HK-2 (cell line): Measurements from ENCODE around the gene PRKN.
A peak's percentile ranks its signal among the peaks of the same experiment; 100 is the strongest.

Experiments used
- DNase-seq: peaks from one replicate; pipeline ENCODE4 v3.0.0-alpha.2; 2018; ENCODE audit not compliant: unreplicated experiment

The PRKN gene

DNA sequence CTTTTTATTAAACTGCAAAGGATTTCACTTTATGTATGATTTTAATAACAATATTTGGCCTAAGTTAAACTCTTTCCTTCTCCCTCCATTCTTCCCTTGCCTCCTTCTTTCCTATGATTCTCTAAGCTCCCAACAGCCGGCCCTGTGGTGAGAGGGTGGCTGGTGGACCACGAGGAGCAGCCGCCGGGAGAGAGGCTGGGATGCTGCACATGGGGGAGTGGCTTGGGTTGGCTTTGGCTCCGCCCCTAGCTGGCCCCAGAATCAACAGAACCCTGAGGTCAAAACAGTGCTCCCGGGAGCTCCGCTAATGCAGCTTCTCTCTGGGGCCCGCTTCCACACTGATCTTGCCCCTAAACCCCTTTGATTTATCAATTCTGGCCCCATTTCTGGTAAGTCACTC, 1063.9 kb downstream of the PRKN start:
- DNase-seq, result no peak

DNA sequence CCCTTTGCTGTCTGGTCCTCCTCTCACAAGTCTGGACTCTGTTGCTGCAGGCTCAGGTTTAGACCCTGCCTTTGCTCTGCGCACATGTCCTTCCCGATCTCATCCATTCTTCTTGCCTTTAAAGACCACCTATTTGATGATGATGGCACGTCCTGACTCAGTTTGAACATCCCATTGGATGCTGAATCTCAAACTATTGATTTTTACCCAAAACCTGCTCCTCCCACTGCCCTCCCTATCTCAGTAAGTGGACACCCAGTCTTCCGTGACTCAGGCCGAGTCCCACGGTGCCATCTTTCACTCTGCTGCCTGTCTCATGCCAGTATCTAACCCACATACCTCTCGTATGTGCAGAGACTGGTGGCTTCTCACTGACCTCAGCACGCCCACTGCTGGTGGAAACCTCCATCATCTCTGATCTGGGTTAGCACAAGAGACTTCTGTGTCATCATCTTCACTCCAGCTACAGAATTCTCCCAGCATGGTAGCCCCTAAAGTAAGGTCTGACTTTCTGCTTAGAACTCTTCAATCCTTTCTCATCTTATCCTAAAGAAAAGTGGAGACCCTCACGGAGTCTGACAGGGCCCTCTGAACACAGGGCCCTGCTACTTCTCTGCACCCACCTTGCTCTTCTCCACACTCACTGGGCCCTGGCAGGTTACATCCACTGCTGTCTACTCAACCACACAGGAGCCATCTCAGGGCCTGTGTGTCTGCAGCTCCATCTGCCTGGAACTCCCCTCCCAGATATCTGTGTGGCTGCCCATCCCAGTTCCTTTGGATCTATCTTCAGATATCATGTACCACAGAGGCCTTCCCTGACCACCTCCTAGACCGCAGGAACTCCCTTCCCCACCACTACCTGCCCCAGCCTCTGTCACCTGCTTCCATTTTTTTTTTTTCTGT, 1066.6 kb downstream of the PRKN start:
- DNase-seq, result no peak

DNA sequence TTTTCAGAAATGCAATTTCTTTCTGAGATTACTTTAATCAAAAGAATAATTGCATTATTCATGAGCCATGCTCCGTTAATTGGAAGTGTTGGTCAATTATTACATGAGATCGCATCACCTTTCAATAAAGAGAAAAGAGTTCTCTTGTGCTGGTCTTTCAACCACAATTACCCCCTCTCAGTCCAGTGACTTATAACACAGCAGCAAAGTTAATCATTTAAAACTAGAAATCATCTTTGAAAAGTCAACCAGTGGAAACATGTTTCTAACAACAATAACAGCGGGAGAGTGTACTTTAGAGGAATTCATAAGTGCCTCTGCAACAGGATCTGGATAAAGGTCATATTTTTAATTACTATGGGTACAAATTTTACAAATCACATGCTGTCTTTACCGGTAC, 1069.4 kb downstream of the PRKN start:
- no peak for DNase-seq

DNA sequence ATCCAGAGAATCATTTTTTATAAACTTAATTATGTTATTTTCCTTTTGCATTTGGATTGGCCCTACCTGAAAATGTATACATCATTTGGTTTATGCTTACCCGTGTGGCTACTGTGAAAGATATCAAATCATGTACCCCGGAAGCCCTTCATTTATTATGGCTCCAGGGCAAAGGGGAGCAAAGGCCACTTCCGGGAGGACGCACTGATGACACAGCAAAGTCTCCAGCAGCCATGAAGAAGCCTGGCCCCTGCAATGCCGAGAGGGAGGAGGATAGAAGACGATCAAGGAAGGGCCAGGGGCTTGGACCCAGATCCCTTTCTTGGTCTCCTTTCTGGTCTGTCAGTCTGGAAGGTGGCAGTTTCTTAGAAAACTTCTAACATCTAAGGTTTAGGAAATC, 1073.4 kb downstream of the PRKN start:
- no peak for DNase-seq

DNA sequence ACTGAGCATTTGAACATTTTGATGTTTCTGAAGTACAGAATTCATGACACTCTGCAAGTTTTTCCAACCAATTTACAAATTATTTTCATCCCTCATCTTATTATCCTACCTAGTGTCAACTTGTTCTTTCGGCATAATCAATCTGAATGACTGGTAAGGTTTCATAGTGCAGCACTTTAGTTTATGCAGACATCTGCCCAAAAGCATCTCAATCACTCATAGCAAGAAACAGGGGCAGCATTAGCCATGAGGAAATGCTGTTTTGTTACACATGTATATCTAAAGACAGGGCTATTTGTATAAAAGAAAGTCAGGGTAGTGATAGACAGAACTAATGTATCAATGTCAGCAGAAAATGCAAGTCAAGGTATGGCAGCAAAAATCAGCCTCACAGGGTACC, 1075.6 kb downstream of the PRKN start:
- no peak for DNase-seq

DNA sequence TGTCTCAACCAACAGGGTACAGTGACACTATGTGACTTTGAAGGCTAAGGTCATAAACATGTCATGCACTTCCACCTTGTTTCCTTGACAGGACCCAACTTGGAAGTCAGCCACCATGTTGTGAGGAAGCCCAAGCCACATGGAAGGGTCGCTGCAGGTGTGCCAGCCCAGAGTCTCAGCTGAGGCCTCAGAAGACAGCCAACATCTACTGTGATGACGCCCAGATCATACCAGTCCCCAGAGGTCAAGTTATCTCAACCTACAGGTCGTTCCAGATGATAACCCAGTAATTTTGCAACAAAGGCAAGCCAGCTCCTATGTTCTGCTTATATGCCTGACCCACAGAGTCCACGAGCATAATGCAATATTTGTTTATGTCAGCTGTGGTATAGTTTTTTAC, 1077.7 kb downstream of the PRKN start:
- no peak for DNase-seq

DNA sequence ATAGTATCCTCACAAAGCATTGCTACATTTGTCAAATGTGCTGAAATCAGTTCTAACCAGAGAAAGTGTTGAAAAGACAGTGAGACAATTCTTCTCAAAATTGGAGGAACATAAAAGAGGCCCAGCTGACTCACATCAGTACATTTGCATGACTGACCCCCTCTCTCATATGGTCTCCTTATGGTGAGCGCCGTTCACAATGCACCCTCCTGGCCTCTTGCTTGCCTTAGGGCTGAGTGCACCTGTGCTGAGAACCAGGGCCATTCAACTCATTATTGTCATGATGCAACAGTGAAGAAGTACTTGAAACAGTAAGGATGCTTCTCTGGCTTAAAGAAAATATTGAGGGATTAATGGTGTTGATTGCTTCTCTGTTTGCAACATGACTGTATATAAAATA, 1078.5 kb downstream of the PRKN start:
- DNase-seq, result no peak

DNA sequence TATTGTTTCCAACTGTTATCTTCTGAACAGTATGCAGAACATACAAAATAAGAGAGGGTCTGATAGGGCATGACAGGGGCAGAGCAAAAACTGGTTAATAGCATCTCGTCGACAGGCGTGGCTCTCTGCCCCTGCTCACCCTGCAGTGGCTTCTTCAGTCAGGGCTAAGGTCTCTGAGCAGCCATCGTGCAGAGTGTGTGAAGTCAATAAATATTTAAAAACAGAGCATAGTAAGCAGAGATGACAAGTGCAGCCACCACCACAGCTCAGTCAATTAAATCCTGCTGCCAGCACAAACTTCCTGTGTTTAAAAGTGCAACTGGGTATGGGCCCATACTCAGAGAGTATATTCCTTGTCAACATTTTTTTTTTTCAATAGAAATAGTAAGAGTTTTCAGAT, 1080.3 kb downstream of the PRKN start:
- DNase-seq, result no peak

DNA sequence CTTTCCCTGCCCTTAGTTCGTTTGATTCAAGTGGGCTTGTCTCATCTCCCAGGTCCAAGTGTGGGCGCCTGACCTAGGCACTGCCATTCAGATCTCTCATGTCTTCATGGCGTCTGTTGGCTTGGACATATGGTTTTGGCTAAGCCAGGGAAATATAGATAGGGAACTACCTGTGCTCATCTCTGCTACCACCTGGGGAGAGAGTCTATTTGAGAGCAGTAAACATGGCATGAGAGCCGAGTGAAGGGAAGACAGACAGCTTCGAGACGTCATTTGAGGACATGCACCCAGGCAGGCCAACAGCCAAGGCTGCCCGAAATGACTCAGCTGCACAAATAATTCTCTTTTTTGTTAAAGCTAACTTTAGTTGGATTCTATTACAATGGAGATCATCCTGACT, 1083.0 kb downstream of the PRKN start:
- no peak for DNase-seq

DNA sequence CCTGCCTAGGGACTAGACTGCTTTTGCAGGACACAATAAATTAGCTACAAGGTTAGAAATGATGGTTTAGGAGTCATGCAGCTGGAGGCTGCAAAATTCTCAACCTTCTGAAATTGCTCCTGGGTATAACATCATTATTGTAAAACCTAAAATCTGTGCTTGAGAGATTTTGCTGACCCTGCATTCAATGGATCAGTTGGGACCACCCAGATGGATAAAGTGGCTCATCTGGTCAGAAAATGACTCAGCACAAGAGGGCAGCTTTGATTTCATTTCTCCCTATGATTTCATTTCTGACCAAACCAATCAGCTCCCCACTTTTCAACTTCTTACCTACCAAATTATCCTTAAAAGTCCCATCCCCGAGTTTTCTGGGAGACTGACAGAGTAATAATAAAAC, 1086.4 kb downstream of the PRKN start:
- no peak for DNase-seq

DNA sequence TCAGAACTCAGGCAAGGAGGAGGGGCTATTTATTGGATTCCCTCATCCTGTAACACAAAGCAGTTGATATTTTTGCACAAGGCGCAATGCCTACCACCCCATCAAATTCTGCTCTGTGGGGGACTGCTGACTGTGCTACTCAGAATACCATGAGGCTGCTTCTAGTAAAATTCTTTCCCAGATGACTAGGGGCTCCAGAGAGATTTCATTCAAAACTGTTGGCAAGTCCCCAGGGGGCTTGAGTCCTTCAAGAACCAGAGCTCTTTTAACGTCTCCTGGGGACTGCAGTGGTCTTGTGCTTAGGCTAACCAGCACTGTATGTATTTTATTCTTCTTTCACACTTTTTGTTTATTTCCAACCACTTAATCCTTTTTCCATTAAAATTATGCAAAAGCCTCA, 1087.8 kb downstream of the PRKN start:
- DNase-seq, result no peak

DNA sequence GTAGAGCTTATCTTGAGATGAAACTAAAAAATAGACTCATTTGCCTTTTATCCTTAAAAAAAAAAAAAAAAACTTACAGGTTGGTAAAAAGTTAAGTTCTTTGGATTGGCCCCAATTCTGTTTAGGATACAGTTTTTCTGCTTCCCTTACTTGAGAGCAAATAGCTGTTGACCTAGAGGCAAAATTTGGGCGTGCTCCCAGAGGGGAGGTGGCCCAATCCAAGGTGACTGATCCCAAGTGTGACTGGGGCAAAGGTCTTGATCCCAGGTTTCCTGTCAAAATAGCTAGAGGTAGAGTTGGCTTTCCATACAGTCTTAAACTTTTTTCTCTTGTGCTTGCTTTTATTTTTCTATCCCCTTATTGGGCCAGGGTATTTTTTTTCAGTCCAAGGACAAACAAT, 1089.9 kb downstream of the PRKN start:
- DNase-seq, result no peak

DNA sequence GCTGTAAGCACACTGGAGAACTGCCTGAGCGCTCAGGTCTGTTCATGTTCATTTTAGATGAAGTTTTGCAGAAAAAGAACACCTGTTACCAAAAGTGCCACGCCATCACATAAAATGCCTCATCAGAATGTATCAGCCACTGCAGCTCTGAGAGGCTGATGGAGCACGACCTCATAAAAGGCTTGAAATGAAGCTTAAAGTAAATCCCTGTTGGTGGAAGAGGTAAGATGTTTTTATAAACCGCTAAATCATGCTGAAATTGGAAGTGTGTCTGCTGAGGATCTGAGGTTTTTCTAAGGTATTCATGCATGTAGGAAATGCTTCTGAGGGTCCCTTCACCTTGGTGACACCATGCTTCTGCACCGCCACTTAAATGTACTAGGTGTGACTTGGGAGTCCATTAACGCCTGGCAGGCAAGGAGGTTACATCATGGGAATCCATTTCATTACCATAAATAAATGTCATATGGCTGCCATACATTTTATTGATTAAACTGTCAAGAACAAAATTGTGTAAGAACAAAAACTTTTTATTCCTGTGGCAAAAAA, 1090.6 kb downstream of the PRKN start:
- DNase-seq, result no peak

DNA sequence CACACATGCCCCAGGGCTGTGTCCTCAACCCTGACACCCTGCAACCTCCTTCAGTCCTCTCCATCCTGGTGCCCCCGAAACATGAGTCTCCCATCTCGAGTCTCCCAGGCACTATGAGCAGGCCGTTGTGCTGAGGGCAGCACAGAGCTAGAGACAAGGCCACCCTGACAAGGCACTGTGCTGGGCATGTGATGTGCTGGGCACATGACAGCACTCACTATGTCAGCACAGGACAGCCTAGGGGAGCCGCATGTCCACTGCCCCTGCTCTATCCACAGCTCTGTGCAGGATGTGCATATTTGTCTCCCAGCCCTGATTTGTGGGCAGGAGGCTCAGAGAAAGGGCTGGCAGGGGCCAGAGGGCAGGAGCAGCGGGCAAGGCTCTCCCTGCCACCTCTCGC, 1091.6 kb downstream of the PRKN start:
- DNase-seq, result no peak

DNA sequence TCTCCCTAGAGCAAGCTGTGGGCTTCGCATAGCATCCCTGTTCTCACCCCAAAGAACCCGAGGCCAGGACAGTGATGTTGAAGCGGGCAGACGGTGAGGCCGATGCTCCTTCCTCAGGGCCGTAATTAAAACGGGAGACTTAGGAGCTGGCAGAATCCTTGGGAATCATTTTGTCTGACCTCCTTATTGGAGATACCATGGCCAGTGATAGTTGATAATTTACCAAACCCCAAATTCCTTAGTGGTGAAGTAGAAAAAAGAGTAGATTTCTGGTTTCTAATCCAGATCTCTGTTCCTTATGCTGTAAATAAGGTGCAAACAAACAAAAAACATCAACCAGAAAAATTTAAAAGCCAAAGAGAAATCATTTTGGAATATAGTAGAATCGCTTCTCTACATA, 1092.7 kb downstream of the PRKN start:
- no peak for DNase-seq

DNA sequence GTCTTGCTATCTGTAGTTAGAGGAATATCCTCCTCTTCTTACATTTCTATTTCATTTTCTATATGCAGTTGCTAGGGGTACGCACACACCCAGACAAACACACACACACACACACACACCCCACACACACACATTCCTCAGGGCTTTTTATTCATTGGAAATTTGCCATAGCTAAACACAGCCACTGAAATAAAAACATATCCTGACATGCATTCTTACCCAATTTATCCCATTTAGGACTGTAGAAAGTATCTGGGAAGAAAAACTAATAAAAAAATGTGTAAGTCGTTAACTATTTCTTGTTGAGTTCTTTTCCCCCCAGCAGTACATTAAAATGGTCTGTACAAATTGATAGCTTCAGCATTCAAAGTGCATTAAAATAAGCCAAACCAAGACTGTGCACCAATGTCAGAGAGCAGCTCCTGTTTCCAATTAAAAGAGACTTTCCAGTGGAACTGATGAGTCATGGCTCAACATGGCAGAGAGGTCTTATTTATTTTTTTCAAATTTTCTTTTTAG, 1095.8 kb downstream of the PRKN start:
- no peak for DNase-seq

DNA sequence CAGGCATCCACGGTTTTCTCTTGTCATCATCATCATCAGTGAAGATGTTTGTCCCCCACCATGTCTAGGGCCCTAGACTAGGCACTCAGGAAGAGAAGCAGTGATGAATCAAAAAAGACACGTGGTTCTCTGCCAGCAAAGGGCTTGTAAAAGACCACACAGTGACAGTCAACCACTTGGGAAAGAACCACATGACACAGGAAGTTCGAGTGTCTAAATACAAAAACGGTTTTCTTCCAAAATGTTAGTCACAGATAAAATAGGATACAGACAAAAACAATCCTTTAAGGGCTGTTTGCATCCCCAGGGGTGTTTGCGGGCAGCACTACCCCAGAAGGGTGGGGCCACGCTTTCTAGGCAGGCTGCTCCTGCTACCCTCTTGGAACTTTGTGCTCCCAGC, 1096.9 kb downstream of the PRKN start:
- DNase-seq, result no peak

DNA sequence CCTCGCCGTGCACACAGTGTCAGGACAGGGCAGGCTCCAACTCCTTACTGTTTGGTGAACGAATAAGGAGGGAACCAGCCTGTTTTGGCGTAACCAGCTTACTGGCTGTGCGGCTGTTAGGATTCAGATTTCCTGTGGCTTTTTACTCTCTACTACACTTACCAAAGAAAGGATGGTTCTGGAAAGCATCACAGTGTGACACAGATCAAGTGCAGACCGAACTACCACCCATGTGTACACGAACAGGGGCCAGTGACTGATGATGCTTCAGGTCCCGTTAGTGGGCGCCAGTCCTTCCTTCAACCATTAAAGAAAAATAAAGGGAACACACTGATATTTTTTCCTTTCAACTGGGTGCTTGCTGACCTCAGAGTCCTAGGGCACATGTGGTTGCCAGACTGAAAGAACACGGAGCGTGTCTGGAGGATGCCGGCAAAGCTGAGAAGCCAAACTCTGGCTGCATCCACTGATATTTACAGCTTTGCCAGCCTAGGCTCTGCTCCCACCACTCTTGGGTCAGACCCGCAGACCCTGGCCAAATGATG, 1101.4 kb downstream of the PRKN start:
- DNase-seq, result no peak

DNA sequence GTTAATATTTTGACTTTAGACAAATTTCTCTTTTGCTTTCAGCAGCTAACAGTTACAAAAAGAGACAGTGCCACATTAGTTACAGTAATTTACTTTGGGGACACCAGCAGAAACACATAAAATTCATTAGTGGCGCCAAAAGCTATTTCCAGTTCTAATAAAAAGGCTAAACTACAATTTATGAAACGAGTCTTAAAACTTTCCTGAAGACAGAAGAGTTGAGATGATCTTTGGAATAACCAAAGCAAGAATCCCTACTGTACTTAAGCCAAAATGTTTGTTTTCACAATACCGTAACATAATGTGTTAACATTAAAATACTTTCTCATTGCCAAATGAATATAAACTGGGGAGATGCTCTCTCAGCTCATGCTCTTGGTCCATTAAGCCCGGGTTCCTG, 1103.5 kb downstream of the PRKN start:
- no peak for DNase-seq

DNA sequence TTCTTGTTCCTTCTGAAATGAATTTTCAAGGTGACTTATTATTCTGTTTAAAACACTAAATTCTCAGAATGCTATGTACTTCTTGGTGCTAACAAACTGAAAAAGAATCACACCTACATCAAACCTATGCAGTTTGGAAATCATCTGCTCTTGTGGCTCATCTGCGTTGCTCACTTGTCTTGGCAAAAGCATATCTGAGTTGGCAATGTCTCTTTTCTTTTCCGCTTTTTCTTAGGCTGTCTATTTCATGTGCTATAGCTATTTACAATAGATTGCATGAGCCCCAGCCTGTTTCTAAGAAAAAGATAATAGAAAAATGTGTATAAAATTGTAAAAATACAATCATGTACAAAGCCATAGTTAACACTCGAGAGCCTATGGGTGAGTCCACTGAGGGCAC, 1104.8 kb downstream of the PRKN start:
- DNase-seq, result no peak

DNA sequence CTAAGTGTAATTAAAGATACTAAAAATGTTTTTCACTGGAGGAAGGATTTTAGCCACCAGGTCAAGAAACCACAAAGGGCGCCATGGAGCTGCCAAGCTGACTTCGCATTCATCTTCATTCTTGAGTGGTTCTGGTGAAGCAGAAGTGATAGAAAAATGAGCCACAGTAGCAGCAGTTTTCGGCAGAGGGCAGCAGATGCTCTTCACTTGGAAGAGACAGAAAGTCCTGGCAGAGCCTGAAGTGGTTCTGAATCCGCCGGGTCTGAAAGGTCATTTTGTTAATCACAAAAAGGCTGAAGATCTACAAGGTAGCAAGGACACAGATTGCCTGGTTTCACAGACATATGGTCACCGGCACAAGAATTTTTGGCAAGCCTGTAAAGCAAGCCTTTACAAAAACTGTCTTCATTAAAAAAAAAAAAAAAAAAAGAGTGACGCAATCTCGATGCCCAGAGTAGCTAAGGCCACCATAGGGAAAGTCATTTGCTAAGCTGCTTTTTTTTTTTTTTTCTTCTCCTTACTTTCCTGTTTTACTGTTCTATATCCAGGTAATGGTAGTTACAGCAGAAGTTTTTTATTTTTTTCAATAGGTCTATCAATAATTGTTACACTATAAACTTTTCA, 1108.6 kb downstream of the PRKN start:
- peak; percentile 56 for DNase-seq

DNA sequence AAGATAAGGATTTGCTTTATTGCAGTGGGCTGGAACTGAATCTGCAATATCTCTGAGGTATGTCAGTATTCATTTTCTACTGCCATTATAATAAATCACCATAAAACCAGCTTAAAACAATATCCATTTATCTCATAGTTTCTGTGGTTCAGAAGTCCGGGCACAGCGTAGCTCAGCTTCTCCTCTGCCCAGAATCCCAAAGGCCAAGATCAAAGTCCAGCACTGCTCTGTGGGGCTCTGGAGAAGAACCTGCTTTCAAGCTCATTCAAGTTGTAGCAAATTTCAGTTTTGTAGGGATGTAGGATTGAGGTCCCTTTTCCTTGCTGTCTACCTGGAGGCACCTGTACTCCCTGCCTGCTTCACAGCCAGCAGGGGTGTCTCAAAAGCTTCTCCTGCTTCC, 1113.9 kb downstream of the PRKN start:
- no peak for DNase-seq

DNA sequence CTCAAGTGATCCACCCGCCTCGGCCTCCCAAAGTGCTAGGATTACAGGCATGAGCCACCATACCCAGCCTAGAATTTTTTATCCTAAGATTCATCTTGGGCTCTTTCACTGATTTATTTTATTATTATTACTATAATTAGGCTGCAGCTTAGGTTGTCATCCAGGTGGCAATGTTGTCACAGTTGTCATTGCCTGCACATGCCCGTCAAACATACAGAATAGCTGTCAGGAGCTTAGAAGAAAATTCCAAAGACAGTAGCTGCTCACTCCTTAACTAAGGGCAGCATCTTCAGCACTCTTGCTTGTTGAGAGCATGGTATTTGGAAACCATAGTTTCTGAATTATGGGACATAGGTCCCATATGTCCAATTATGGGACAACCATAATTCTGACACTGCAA, 1118.8 kb downstream of the PRKN start:
- DNase-seq, result no peak
